K562 (cell line): ENCODE data around the gene SNRNP200. TPM values are rescaled to one million over a fixed set of nuclear protein-coding genes. Genes with fewer than 3 reads are reported as not detected.

ENCODE experiments used
- BMI1 ChIP-seq: fragments of 150-350 bp; IDR thresholded peaks from 2 replicates; pipeline ENCODE4 v1.6.1; 2014; ENCODE audit warnings: low read length
- ESRRA ChIP-seq: fragments of 450-650 bp; IDR thresholded peaks from 2 replicates; pipeline ENCODE4 v1.6.1; 2014; ENCODE audit warnings: low read depth, mild to moderate bottlenecking, moderate library complexity, borderline replicate concordance
- FOXJ2 ChIP-seq: fragments of 200-800 bp; sonication (Bioruptor generic); IDR thresholded peaks from 2 replicates; pipeline ENCODE4 v1.6.1; 2016; ENCODE audit warnings: missing genetic modification characterization, missing compliant biosample characterization
- FOXM1 ChIP-seq, 2 experiments: fragments of 450-650 bp in 1 of 2; sonication (generic) in 1 of 2; formaldehyde crosslinking in 1 of 2; IDR thresholded peaks; 2 replicates each; pipeline versions ENCODE4 v1.6.1 to v1.9.0; 2017 to 2022; ENCODE audit warnings: low read depth in 2 of 2, mild to moderate bottlenecking in 2 of 2, missing genetic modification reagents in 1 of 2, moderate library complexity in 1 of 2
- MYNN ChIP-seq, 2 experiments: sonication (generic); formaldehyde crosslinking in 1 of 2; IDR thresholded peaks; 2 replicates each; pipeline versions ENCODE4 v1.5.0 to v1.6.1; 2016 to 2020; ENCODE audit warnings: antibody characterized with exemption in 1 of 2, missing genetic modification reagents in 1 of 2
- PTBP1 ChIP-seq: fragments of 200-400 bp; formaldehyde crosslinking; IDR thresholded peaks from 2 replicates; pipeline ENCODE4 v1.6.1; 2017; ENCODE audit warnings: low read depth, low read length
- PYGO2 ChIP-seq: fragments of 450-650 bp; IDR thresholded peaks from 2 replicates; pipeline ENCODE4 v1.6.1; 2016; ENCODE audit warnings: mild to moderate bottlenecking, missing genetic modification characterization, moderate library complexity, missing compliant biosample characterization
- RCOR1 ChIP-seq, 2 experiments: IDR thresholded peaks; 2 replicates each; pipeline ENCODE4 v1.6.1; 2012; ENCODE audit warnings: low read depth in 2 of 2, low read length in 2 of 2, borderline replicate concordance in 1 of 2, improper control_type of control experiment in 1 of 2
- SOX6 ChIP-seq: fragments of 450-650 bp; IDR thresholded peaks from 2 replicates; pipeline ENCODE4 v1.6.1; 2014; ENCODE audit warnings: mild to moderate bottlenecking
- ZBTB5 ChIP-seq: fragments of 450-650 bp; IDR thresholded peaks from 2 replicates; pipeline ENCODE4 v1.6.1; 2017; ENCODE audit warnings: antibody characterized with exemption
- ZFPM2 ChIP-seq: fragments of 250-450 bp; sonication (Bioruptor Pico); IDR thresholded peaks from 2 replicates; pipeline ENCODE4 v1.5.1; 2022; ENCODE audit warnings: mild to moderate bottlenecking
- ZNF3 ChIP-seq: fragments of 250-450 bp; sonication (Bioruptor Pico); IDR thresholded peaks from 2 replicates; pipeline ENCODE4 v1.5.0; 2021; ENCODE audit warnings: mild to moderate bottlenecking, moderate library complexity
- ZNF583 ChIP-seq: fragments of 250-450 bp; sonication (Bioruptor Pico); IDR thresholded peaks from 2 replicates; pipeline ENCODE4 v1.4.0; 2020
- polyA plus RNA-seq, 8 experiments: library from polyadenylated mRNA; depleted of rRNA in 4 of 8; stranded (reverse) in 5 of 8; unstranded in 3 of 8; fragments of >200 nt; fragmentation: Nextera tagmentation in 2 of 8; fragmentation: Illumina TruSeq in 1 of 8; extraction: Ambion mirVana in 2 of 8; extraction: Trizol in 1 of 8; gene quantifications; 2 replicates each; pipeline versions ENCODE4 v1.2.1 to v1.2.3, GENCODE V29; 2011 to 2014; ENCODE audit warnings: inconsistent platforms in 1 of 8, missing spikeins in 1 of 8
- total RNA-seq, 7 experiments: library from RNA; depleted of rRNA in 6 of 7; stranded (reverse); fragments of >200 nt in 6 of 7; fragmentation: Illumina TruSeq in 2 of 7; extraction: Trizol in 2 of 7; gene quantifications; 2 replicates each; pipeline versions ENCODE4 v1.2.1 to v1.2.3, GENCODE V29; 2011 to 2021; ENCODE audit warnings: low replicate concordance in 1 of 7
- TF ChIP-seq, protein P1 (sequence below): IDR thresholded peaks from 2 replicates; pipeline ENCODE4 v1.6.1; 2014; ENCODE audit warnings: antibody characterized with exemption
- TF ChIP-seq, protein P2 (sequence below): fragments of 450-650 bp; formaldehyde crosslinking; IDR thresholded peaks from 2 replicates; pipeline ENCODE4 v1.4.0; 2020; ENCODE audit warnings: mild to moderate bottlenecking, moderate library complexity

The SNRNP200 gene
- total and polyA plus RNA-seq, 9 of the 15 experiments (the other 6 are each of a cell fraction or from before 2014, with no cell fraction given), result 76.1 to 231 (median 155) TPM

- TF ChIP-seq ZBTB5, result no peak
- TF ChIP-seq FOXM1 (IDR thresholded peaks at IDR 0.05; ENCODE audit: low read depth), result peak; percentile 35; the same call in 1 of the 2 replicates
- no peak for TF ChIP-seq FOXM1 (CRISPR knock-in tag; IDR thresholded peaks at IDR 0.05; ENCODE audit: low read depth)
- no peak for TF ChIP-seq ZNF583 (CRISPR knock-in tag)
- no peak for TF ChIP-seq ZFPM2 (CRISPR knock-in tag)
- no peak for TF ChIP-seq RCOR1 (IDR thresholded peaks at IDR 0.05; ENCODE audit: borderline replicate concordance in 1 of 2, low read depth in 2 of 2, low read length in 2 of 2)
- no peak for TF ChIP-seq PTBP1
- no peak for TF ChIP-seq FOXJ2 (tag)
- TF ChIP-seq, protein P1, sequence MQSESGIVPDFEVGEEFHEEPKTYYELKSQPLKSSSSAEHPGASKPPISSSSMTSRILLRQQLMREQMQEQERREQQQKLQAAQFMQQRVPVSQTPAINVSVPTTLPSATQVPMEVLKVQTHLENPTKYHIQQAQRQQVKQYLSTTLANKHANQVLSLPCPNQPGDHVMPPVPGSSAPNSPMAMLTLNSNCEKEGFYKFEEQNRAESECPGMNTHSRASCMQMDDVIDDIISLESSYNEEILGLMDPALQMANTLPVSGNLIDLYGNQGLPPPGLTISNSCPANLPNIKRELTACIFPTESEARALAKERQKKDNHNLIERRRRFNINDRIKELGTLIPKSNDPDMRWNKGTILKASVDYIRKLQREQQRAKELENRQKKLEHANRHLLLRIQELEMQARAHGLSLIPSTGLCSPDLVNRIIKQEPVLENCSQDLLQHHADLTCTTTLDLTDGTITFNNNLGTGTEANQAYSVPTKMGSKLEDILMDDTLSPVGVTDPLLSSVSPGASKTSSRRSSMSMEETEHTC, result no peak
- peak; percentile 50; the same call in 1 of the 2 replicates for TF ChIP-seq ESRRA
- 0 out of 2 replicates have a peak, but pooled peaks have one; percentile 23 for TF ChIP-seq SOX6
- no peak for TF ChIP-seq MYNN (IDR thresholded peaks at IDR 0.05)
- no peak for TF ChIP-seq MYNN (CRISPR knock-in tag; IDR thresholded peaks at IDR 0.05)
- no peak for TF ChIP-seq BMI1
- TF ChIP-seq, protein P2, sequence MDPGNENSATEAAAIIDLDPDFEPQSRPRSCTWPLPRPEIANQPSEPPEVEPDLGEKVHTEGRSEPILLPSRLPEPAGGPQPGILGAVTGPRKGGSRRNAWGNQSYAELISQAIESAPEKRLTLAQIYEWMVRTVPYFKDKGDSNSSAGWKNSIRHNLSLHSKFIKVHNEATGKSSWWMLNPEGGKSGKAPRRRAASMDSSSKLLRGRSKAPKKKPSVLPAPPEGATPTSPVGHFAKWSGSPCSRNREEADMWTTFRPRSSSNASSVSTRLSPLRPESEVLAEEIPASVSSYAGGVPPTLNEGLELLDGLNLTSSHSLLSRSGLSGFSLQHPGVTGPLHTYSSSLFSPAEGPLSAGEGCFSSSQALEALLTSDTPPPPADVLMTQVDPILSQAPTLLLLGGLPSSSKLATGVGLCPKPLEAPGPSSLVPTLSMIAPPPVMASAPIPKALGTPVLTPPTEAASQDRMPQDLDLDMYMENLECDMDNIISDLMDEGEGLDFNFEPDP, result no peak
- no peak for TF ChIP-seq ZNF3
- no peak for TF ChIP-seq PYGO2 (tag)
Measured at GRCh38 chr2:96251721-96252292, 53.5 kb downstream of the SNRNP200 start (continued).
